ENCODE measurements around the gene KCTD15.

KCTD15 gene

DNA sequence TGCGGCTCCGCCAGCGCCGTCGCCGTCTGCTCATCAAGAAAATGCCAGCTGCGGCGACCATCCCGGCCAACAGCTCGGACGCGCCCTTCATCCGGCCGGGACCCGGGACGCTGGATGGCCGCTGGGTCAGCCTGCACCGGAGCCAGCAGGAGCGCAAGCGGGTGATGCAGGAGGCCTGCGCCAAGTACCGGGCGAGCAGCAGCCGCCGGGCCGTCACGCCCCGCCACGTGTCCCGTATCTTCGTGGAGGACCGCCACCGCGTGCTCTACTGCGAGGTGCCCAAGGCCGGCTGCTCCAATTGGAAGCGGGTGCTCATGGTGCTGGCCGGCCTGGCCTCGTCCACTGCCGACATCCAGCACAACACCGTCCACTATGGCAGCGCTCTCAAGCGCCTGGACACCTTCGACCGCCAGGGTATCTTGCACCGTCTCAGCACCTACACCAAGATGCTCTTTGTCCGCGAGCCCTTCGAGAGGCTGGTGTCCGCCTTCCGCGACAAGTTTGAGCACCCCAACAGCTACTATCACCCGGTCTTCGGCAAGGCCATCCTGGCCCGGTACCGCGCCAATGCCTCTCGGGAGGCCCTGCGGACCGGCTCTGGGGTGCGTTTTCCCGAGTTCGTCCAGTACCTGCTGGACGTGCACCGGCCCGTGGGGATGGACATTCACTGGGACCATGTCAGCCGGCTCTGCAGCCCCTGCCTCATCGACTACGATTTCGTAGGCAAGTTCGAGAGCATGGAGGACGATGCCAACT is 24.4 kb upstream of the KCTD15 start:
- DNase-seq = no peak

DNA sequence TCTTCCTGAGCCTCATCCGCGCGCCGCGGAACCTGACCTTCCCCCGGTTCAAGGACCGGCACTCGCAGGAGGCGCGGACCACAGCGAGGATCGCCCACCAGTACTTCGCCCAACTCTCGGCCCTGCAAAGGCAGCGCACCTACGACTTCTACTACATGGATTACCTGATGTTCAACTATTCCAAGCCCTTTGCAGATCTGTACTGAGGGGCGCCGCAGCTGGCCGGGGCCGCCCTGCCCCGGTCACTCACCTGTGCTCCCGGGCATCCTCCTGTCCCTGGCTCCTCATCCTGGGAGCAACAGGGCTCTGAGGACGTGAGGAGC is 23.9 kb upstream of the KCTD15 start:
- no peak for DNase-seq

DNA sequence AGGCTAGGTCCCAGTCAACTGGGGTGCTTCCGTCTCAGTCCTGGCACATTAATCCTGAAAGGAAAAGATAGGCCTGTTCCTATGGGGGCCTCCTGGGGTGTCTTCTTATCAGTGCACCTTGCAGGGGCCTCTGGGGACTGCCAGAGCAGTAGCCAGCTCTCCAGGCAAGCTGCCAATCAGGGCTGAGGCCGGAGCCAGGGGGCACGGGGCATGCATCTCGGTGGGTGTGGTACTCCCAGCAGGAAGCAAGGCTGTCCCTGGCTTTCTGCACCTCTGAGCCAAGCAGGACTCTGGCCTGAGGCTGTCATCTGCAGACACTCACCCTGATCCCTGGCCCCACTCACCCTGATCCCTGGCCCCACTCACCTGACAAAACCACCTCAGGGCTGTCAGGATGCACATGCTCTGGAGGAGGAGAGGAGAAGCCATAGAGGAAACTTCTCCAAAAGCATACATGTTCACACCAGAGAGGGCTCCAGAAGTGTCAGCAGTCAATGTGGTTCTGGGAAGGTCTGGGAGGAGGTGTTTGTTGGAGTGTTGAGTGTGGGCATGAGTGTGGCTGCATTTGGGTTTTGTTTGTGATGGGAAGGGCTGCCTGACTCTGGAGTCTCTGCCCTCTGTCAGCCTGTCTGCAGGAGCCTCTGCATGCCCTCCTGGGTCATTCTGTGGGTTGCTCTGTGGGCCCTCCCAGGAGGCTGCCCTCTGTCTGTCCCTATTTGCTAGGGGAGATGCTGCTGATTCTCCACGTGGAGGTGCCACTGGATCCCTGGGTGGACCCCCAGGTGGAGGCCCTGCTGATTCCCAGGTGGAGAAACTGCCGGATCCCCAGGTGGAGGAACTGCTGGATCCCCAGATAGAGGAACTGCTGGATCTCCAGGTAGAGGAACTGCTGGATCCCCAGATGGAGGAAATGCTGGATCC is 22.7 kb upstream of the KCTD15 start:
- DNase-seq = no peak

DNA sequence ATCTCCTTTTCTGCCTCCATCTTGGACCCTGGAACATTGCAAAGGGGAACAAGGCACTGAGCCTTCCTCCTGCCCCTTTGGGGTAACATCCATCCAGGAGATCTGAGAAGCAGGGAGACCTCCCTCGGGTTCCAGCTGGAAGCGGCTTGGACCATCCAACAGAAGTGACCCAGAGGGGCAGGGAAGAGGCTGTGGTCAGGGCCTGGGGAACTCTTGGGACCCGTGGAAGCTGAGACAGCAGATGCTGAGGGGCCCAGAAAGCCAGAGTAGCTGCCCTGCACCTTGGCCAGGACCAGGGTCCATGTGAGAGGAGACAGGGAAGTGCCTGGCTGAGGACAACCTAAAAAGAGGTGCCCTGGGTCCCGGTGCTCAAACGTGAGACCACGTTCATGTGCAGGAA is 21.9 kb upstream of the KCTD15 start:
- no peak for DNase-seq

DNA sequence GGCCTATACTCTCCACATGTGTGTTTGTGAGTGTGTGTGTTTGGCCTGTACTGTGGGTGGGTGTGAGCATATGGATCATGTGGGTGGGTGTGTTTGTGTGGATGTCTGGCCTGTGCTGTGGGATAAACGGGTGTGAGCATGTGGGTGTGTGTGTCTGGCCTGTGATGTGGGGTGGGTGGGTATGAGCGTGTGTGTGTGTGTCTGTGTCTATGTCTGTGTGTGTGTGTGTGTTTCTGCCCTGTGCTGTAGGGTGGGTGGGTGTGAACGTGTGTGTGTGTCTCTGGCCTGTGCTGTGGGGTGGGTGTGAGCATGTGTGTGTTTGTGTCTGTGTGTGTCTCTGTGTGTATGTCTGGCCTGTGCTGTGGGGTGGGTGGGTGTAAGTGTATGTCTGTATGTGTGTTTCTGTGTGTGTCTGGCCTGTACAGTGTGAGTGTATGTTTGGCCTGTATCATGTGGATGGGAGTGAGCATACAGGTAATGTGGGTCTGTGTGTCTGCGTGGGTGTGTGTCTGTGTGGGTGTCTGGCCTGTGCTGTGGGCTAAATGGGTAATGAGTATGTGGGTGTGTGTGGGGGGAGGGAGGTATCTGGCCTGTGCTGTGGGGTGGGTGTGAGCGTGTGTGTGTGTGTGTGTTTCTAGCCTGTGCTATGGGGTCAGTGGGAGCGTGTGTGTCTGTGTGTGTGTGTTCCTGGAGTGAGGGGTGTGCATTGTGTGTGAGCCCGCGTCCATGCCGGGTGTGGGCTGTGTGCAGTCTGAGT is 20.8 kb upstream of the KCTD15 start:
- DNase-seq = no peak

DNA sequence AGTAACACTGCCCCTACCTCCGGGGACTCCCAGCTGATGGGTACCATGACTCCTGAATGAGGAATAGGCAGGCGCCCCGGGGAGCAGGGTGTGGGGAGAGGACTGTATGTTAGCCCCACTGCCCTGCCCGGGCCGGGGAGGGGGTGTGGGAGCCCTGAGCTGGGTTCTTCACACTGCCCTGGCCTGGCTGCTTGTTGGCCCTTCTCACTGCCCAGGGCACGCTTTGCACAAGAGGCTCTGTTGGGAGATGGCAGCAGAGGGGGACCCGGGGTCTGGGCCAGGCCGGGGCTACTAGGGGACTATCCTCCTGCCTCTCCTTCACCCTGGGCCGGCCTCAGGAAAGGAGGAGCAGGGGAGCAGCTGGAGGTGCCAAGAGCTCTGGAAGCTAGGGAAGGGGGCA is 19.3 kb upstream of the KCTD15 start:
- no peak for DNase-seq

DNA sequence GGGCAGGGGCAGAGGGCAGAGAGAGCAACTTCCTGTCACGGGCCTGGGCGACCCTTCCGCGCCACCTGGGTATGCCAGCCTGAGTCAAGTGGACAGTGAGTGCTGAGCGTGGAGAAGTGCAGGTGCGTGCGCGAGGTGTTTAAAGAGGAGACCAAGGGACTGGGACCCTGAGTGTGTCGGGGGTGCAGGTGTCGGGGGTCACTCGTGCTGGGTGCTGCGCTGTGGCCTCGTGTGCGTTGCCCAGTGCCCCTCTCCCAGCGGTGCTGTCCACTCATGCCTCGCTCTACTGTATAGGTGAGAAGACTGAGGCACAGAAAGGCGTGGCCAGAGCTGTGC is 18.9 kb upstream of the KCTD15 start:
- DNase-seq = no peak

DNA sequence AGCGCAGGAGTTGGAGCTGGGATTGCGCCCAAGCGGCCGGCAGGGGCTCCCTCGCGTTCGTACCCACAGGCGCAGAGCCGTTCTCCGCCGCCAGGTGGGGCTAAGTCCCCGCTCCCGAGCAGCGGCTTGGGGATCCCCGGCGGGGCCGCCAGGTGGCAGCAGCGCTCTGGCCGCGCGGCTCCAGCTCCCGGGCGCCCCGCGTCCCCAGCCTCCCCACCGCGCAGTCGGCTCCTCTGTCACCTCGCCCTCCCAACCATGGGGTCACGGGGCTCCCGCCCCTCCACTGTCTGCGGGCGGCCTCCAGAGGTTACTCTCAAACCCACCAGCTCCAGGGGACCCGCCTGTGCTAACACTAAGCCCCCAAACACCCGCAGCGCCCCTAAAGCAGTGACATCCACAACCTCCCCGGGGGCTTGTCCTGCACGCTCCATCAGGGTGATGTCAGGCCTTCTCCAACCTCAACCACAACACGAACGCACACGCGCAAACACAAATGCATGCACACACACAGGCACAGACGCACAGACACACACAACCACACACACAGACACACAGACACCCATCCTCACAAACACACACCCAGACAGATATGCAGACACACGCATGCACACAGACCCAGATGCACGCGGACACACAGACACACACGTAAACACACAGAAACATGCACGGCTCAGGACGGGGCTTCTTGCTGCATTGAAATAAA is 18.4 kb upstream of the KCTD15 start:
- DNase-seq = peak; percentile 80 to 86

DNA sequence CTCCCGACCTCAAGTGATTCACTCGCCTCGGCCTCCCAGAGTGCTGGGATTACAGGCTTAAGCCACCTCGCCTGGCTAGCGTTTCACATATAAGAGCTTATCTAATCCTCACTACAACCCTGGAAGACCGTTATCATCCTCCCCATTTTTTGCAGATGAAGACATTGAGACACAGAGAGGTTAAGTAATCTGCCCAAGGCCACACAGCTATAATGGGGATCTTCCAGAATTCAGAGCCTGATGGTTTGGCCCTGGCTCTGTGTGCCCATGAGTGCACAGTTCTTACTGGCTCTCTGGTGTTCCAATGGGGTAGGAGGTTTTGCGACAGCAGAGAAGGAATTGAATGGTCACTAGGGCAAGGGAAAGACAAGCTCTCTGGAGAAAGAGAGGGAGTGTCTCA is 16.8 kb upstream of the KCTD15 start:
- no peak for DNase-seq

DNA sequence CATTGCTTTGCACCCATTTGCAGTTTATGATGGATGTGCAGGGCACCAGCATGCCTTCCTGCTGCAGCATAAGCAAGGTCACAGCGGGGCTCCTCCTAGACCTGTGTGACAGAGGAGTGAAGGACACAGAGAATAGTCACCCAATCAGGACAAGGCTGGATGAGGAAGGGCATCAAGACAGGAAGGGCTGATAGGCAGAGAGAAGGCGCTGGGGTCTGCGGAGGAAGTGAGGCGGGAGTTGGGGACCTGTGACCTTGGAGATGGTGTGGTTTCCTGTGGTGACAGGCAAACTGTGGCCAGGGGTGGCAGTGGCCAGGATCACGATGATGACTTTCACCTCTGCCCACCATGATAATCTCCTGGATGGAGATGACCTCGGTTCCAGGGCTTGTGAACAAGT is 16.4 kb upstream of the KCTD15 start:
- DNase-seq = no peak

DNA sequence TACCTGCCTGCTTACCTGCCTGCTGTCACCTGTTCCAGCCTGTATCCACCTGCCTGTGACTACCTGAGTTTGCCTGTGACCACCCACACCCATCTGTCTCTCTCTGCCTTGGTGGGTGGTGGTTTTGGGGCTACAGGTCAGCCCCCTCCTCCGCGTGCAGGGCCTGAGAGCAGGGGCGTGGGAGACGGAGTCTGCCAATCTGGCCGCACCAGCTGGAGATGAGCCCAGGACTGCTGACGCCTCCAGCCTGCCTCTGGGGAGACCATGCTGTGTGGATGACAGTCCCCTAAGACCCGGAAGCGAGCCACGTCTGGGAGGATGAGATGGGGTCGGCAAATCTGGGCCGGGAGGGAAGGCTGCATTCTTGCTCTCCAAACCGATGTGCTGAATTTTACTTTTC is 15.9 kb upstream of the KCTD15 start:
- DNase-seq = no peak

DNA sequence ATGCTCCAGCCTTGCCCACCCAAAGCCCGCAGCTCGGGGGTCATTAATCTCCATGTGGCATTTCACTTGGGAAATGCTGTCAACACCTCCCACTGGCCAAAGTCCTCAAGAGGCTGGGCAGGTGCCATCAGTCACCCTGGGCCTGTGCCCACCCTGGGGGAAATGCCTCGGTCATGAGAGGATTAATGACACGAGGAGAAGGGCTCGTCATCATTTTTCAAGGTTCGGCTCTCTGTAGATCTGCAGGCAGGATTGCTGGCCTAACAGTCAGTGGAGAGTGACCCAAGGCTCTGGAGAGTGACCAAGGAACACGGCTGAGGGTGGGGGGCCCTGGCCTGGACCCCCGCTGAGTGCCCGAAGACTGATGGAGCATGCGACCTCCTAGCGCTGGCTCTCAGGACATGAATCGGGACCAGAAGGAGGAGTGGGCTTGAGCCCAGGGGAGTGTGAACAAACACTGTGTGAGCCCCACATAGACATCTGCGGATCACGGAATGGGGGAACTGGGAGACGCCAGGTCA is 15.2 kb upstream of the KCTD15 start:
- no peak for DNase-seq

DNA sequence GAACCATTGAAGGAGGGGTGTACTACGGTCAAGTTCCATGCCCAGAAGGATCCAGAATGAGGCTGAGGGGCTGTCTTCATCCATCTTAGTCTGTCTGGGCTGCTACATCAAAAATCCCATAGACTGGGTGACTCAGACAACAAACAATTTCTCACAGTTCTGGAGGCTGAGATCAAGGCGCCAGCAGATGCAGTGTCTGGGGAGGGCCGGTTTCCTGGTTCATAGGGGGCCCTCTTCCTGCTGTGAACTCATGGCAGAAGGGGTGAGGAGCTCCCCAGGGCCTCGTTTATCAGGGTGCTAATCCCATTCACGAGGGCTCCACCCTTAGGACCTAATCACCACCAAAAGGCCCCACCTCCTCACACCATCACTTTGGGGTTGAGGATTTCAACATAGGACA is 14.7 kb upstream of the KCTD15 start:
- no peak for DNase-seq

DNA sequence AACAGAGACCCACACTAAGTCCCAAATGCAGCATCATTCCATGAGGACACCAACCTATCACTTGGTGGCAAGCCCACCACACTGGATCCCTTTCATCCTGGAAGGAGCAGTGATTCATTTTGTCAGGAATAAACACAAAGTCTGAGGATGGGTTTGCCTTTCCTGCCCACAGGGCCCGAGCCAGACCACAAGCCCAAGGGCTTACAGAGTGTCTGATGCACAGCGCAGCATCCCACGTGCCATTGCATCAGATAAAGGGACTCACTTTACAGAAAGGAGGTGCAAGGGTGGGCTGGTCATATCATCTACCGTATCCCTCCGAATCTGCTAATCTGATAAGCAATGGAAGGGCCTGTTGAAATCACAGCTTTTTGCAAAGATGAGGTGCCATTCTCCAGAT is 12.2 kb upstream of the KCTD15 start:
- no peak for DNase-seq

DNA sequence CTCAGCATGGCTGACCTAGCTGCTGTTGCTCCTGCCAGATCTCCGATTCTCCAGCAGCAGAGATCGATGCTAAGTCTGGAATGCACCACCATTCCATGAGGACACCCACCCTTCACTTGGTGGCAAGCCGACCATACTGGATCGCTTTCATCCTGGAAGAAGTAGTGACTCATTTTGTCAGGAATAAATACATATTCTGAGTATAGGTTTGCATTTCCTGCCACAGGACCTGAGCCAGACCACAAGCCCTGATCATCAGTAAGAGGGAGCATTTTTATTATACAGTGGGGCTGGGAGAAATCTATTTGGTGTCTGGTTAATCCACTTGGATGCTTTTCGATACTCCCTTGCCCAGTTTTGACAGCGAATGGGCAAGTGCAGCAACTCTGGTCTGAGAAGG is 10.9 kb upstream of the KCTD15 start:
- no peak for DNase-seq

DNA sequence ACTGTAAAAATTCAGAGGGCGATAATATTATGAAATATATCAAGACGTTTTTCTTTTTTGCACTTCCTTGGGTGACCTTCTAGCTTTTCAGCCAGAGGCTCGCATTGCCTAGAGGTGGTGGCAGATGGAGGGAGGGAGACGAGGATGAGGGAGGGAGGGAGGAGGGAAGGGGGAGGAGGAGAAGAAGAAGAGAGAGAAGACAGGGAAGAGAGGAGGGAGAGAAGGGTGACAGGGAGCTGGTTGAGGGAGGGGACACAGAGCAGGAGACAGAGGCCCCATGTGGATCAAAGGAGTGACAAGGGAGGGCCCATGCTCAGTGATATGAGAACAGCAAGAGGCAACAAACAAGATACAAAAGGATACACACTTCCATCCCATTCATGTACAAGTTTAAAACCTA is 8.0 kb upstream of the KCTD15 start:
- no peak for DNase-seq

DNA sequence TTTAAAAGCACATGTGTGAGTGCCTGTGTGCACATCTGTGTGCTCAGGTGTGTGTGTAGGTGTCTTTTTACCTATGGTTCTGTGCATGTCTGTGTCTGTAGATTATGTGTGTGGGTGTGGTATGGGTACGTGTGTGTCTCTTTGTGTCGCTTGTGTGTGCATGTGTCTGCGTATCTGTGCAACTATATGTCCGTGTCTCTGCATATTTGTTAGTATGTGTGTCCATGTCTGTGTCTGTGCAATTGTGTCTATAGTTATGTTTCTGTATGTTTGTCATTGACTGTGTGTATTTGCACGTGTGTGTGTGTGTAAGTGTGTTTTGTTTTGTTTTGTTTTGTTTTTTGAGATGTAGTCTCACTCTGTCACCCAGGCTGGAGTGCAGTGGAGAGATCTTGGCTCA is 7.3 kb upstream of the KCTD15 start:
- no peak for DNase-seq

DNA sequence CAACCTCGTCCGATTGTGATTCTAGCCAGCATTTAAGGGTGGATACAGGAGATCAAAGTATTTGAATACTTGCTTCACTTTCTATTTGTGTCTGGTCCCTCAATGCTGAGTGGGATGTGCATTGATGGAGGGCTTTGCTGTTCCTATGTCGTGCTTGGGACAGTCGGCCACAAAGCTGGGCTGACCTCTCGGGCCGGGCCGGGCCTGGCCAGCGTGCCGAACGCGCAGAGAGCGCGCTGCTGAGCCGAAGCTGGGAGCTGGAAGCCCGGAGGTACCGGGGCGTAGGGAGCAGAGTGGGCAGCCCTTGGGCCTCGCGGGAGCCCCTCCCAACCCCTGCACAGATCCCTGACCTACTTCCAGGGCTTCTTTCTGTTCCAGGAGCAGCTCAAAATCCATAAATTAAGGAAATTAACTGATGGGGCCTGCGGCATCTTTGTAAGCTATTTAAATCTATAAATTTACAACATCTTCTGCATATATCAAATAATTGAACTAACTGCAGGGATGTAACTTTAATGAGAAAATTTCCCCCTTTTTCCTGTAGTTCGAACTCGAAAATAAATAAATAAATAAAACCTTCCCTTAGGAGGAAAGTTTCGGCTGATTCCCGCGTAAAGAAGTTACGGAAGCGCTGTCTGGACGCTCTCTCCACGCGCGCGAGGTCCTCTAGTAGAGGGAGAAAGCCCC is 1.8 kb upstream of the KCTD15 start:
- DNase-seq = no peak

DNA sequence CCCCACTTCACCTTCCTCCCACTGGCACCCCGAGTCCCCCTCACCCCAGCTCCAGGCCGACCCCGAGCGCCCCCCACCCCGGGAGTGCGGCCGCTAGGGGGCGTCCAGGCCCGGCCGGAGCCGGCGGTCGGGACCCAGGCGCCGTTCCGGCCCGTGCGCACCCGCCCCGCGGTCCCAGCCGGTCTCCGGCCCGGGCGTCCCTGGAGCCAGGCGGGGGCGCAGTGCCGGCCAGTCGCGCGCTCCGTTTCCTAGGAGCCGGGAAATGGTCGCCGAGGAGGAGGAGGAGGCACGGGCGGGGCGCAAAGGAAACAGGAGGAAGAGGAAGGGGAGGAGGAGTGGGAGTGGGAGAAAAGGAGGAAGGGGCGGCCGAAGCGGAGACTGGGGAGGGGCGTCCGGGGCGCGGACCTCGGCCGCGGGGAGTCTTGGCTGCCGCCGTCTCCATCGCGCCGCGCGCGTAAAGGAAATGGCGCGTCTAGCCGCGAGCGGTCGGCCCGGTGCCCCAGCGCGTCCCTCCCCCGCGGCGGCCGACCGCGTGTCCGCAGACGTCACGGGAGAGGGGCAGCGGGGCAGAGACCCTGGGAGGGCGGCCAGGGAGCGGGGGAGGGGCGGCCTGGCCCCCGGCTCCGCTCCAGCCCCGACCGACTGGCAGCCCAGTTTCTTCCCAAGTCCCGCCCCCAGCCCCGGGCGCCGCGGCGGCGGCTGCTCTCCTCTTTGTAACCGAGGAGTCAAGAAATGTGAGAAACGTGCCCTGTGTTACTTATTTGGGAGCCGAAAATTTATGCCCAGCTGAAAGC is 1.1 kb upstream of the KCTD15 start:
- DNase-seq = peak; percentile 32 to 50

DNA sequence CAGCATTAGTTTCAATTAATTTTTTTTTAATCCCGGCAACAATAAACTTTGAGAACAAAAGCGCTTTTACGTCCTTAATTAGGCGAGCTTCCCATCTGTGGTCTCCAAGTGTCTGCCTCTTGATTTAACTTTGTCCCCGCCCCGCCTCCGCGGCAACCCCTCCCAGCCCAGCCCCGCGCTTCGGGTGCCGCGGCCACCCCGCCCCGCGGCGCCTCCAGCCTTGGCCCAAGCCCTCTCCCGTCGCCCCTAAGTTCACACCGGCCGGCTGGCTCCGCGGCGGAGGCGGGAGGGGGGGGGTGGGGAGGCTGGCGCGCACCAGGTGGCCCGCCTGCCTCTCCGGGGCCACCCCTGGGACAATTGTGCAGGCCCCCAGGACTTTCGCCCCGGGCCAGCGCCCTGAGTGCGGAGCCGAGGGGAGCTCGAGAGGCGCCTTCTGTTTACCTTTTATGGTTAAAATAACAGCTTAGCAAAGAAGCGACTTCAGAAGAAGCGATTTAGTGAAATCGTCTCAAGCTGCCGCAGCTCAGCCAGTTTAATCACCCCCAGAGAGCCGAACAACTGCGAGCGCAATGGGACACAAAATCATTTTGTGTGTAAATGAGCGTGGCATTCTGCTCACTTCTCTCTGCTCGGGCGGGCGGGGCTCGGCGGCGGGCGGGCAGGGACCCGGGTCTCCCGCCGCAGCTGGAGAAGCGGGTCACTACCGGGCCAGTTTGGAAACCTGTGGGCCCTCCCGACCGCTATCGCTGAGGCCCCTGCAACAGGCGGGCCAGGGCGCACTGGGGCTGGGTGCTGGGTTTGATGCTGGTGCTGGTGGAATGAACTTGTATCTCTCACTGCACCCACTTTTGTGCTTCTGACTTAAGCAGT is 1.4 kb downstream of the KCTD15 start:
- DNase-seq = peak in 1 of 2 donors; percentile 28

Data from CD4-positive, alpha-beta T cell treated with Interferon alpha-2 for 1 hour (primary cell).